Bone marrow (tissue), 2 donors: ENCODE data around the gene CDR2.
A peak's percentile ranks its signal among the peaks of the same experiment; 100 is the strongest.

ENCODE experiments used
- DNase-seq, 2 donors: peaks; one replicate each; lab custom pipeline; 2025; lab: John Stamatoyannopoulos, UW

Gene CDR2

GRCh38 chr16:22324787-22325597, 49.4 kb downstream of the CDR2 start:
- DNase-seq, result no peak

- no peak for DNase-seq
Measured at GRCh38 chr16:22323959-22324786, 50.2 kb downstream of the CDR2 start.

GRCh38 chr16:22323173-22323958, 51.1 kb downstream of the CDR2 start:
- no peak for DNase-seq

- no peak for DNase-seq
Measured at GRCh38 chr16:22322741-22323140, 51.7 kb downstream of the CDR2 start.

- no peak for DNase-seq
Measured at GRCh38 chr16:22322021-22322471, 52.4 kb downstream of the CDR2 start.

- peak in 1 of 2 donors; percentile 35 for DNase-seq
Measured at GRCh38 chr16:22321340-22322001, 52.9 kb downstream of the CDR2 start.

- DNase-seq, result no peak
Measured at GRCh38 chr16:22320572-22321339, 53.7 kb downstream of the CDR2 start.

GRCh38 chr16:22318690-22319358, 55.6 kb downstream of the CDR2 start:
- peak in 1 of 2 donors; percentile 10 for DNase-seq

- no peak for DNase-seq
Measured at GRCh38 chr16:22317625-22318024, 56.8 kb downstream of the CDR2 start.

GRCh38 chr16:22317001-22317530, 57.4 kb downstream of the CDR2 start:
- DNase-seq, result no peak

- DNase-seq, result no peak
Measured at GRCh38 chr16:22316411-22316811, 58.0 kb downstream of the CDR2 start.

- no peak for DNase-seq
Measured at GRCh38 chr16:22315979-22316378, 58.4 kb downstream of the CDR2 start.

GRCh38 chr16:22314661-22315626, 59.5 kb downstream of the CDR2 start:
- no peak for DNase-seq

- no peak for DNase-seq
Measured at GRCh38 chr16:22313876-22314470, 60.4 kb downstream of the CDR2 start.

GRCh38 chr16:22312897-22313781, 61.3 kb downstream of the CDR2 start:
- no peak for DNase-seq

- no peak for DNase-seq
Measured at GRCh38 chr16:22311520-22311919, 62.9 kb downstream of the CDR2 start.

- no peak for DNase-seq
Measured at GRCh38 chr16:22308824-22309520, 65.4 kb downstream of the CDR2 start.
